Natural killer cell (primary cell): ENCODE measurements around the gene FGF12. TPM values are rescaled to one million over a fixed set of nuclear protein-coding genes. Genes with fewer than 3 reads are reported as not detected.

Source experiments
- ATAC-seq, 3 donors: fragments of 150-1000 bp in 2 of 3; fragments of 200-7000 bp in 1 of 3; cut with Tn5 transposase; 1 replicate in 1 of 3; 2 replicates in 2 of 3; pipeline ENCODE4 v1.10.0; 2021; ENCODE audit warnings: mild to moderate bottlenecking in 2 of 3, moderate library complexity in 2 of 3
- DNase-seq, 2 donors: peaks; one replicate each; pipeline versions ENCODE4 v3.0.0 to v3.0.0-alpha.2; 2013 to 2021; ENCODE audit warnings: mixed read lengths in 1 of 2
- H3K27ac ChIP-seq: one replicate; pipeline ENCODE4 v1.5.1; 2013; ENCODE audit warnings: mild to moderate bottlenecking, low read length
- H3K27me3 ChIP-seq: one replicate; pipeline ENCODE4 v1.6.1; 2013; ENCODE audit warnings: low read length; ENCODE audit not compliant: control insufficient read depth, insufficient read depth
- H3K36me3 ChIP-seq: one replicate; pipeline ENCODE4 v1.6.1; 2013; ENCODE audit warnings: low read length; ENCODE audit not compliant: control insufficient read depth, insufficient read depth
- H3K4me1 ChIP-seq: one replicate; pipeline ENCODE4 v1.6.1; 2013; ENCODE audit warnings: low read length; ENCODE audit not compliant: control insufficient read depth, insufficient read depth
- H3K4me3 ChIP-seq: one replicate; pipeline ENCODE4 v1.5.1; 2013; ENCODE audit warnings: low read length
- H3K9me3 ChIP-seq: one replicate; pipeline ENCODE4 v1.6.1; 2013; ENCODE audit warnings: low read length; ENCODE audit not compliant: control insufficient read depth, insufficient read depth
- H3K27ac Mint-ChIP-seq, 2 donors: one replicate each; pipeline ENCODE4 v1.8.0; 2022; ENCODE audit warnings: mild to moderate bottlenecking in 2 of 2, mixed read lengths in 2 of 2, moderate library complexity in 1 of 2
- H3K27me3 Mint-ChIP-seq, 2 donors: one replicate each; pipeline ENCODE4 v1.8.0; 2022; ENCODE audit warnings: low read depth in 2 of 2, mixed read lengths in 2 of 2
- H3K36me3 Mint-ChIP-seq: one replicate; pipeline ENCODE4 v1.8.0; 2022; ENCODE audit warnings: mixed read lengths
- H3K4me1 Mint-ChIP-seq, 2 donors: one replicate each; pipeline ENCODE4 v1.8.0; 2022; ENCODE audit warnings: mixed read lengths in 2 of 2
- H3K4me3 Mint-ChIP-seq: one replicate; pipeline ENCODE4 v1.8.0; 2022; ENCODE audit warnings: mild to moderate bottlenecking, moderate library complexity, mixed read lengths
- H3K9me3 Mint-ChIP-seq, 2 donors: one replicate each; pipeline ENCODE4 v1.8.0; 2022; ENCODE audit warnings: mixed read lengths in 2 of 2
- CTCF ChIP-seq: fragments of 200-600 bp; IDR thresholded peaks from one replicate; pipeline ENCODE4 v1.8.0; 2022; ENCODE audit warnings: antibody characterized with exemption
- WGBS: methylation state at CpG from one replicate; pipeline ENCODE4 v1.1.7; 2013; ENCODE audit warnings: missing lambda C conversion rate; ENCODE audit not compliant: insufficient coverage; 5-methylcytosine and 5-hydroxymethylcytosine counted together
- intact Hi-C: fragments of 100-400 bp; cut with micrococcal nuclease; formaldehyde crosslinking; loops from one replicate; pipeline ENCODE4 v1.14.2; 2022
- total RNA-seq, 4 donors: library from RNA; stranded (reverse); fragments of 120-200 nt in 1 of 4; gene quantifications; one replicate each; pipeline versions ENCODE4 v1.2.3 to v1.2.4, GENCODE V29; 2013 to 2022

FGF12 gene
- total RNA-seq, 3 donors from 2014 or later (not counting 1 experiment from before 2014, with no cell fraction given), result not detected

- intact Hi-C loops, result no loop called here
- H3K36me3 Mint-ChIP-seq, result no peaks in the 10 kb centered on the region
- no peak overlapping the region for H3K27ac Mint-ChIP-seq
- DNase-seq, result no peak
- no peak for ATAC-seq
- H3K27ac ChIP-seq, result no peak overlapping the region
- no peaks in the 10 kb centered on the region for H3K27me3 ChIP-seq
- H3K4me3 ChIP-seq, result no peak overlapping the region
- no peaks in the 10 kb centered on the region for H3K27me3 Mint-ChIP-seq
- no peaks in the 10 kb centered on the region for H3K9me3 ChIP-seq
- no peaks in the 10 kb centered on the region for H3K4me1 Mint-ChIP-seq
- H3K9me3 Mint-ChIP-seq, result peaks cover 0 to 7% of the 10 kb centered on the region in 2 donors
- no peaks in the 10 kb centered on the region for H3K4me1 ChIP-seq
- H3K4me3 Mint-ChIP-seq, result no peak overlapping the region
- no peaks in the 10 kb centered on the region for H3K36me3 ChIP-seq
- no peak for TF ChIP-seq CTCF
Measured at GRCh38 chr3:192194085-192194484, 533.3 kb downstream of the FGF12 start.

- Histone ChIP-seq H3K27me3 (no peaks in the 10 kb centered on the region), H3K36me3 (no peaks in the 10 kb centered on the region), H3K9me3 (no peaks in the 10 kb centered on the region), H3K4me1 (no peaks in the 10 kb centered on the region), H3K27ac (no peak overlapping the region), H3K4me3 (no peak overlapping the region)
- H3K27ac Mint-ChIP-seq, result no peak overlapping the region
- intact Hi-C loops, result no loop called here
- WGBS, result 31% methylated on average over 7 of the region's 7 CpGs
- DNase-seq, result peak in 1 of 2 donors; percentile 27
- ATAC-seq, result no peak
- no peaks in the 10 kb centered on the region for H3K36me3 Mint-ChIP-seq
- no peaks in the 10 kb centered on the region for H3K4me1 Mint-ChIP-seq
- peaks cover 2 to 4% of the 10 kb centered on the region in 2 donors for H3K9me3 Mint-ChIP-seq
- H3K4me3 Mint-ChIP-seq, result no peak overlapping the region
- TF ChIP-seq CTCF, result peak; percentile 19
- H3K27me3 Mint-ChIP-seq, result no peaks in the 10 kb centered on the region
Measured at GRCh38 chr3:192188218-192188835, 539.0 kb downstream of the FGF12 start.

- DNase-seq (no peak), ATAC-seq (no peak)
- Histone ChIP-seq H3K4me1 (no peaks in the 10 kb centered on the region), H3K27ac (no peak overlapping the region), H3K36me3 (no peaks in the 10 kb centered on the region), H3K9me3 (no peaks in the 10 kb centered on the region), H3K27me3 (no peaks in the 10 kb centered on the region), H3K4me3 (no peak overlapping the region)
- Mint-ChIP-seq H3K4me3 (no peak overlapping the region), H3K9me3 (peaks cover 2 to 4% of the 10 kb centered on the region in 2 donors), H3K4me1 (no peaks in the 10 kb centered on the region), H3K36me3 (no peaks in the 10 kb centered on the region), H3K27me3 (no peaks in the 10 kb centered on the region), H3K27ac (no peak overlapping the region)
- 44% methylated on average over 4 of the region's 4 CpGs for WGBS
- intact Hi-C loops, result no loop called here
- no peak for TF ChIP-seq CTCF
Measured at GRCh38 chr3:192187485-192188051, 539.8 kb downstream of the FGF12 start.

GRCh38 chr3:192186498-192186897 lies 540.8 kb downstream of the FGF12 start:
- Mint-ChIP-seq H3K4me1 (no peaks in the 10 kb centered on the region), H3K27me3 (no peaks in the 10 kb centered on the region), H3K4me3 (no peak overlapping the region), H3K36me3 (no peaks in the 10 kb centered on the region), H3K27ac (no peak overlapping the region), H3K9me3 (peaks cover 2 to 4% of the 10 kb centered on the region in 2 donors)
- no peaks in the 10 kb centered on the region for H3K27me3 ChIP-seq
- ATAC-seq (no peak), DNase-seq (no peak)
- no peaks in the 10 kb centered on the region for H3K36me3 ChIP-seq
- 50% methylated on average over 1 of the region's 3 CpGs for WGBS
- H3K9me3 ChIP-seq, result no peaks in the 10 kb centered on the region
- intact Hi-C loops, result no loop called here
- no peak for TF ChIP-seq CTCF
- H3K27ac ChIP-seq, result no peak overlapping the region
- H3K4me3 ChIP-seq, result no peak overlapping the region
- no peaks in the 10 kb centered on the region for H3K4me1 ChIP-seq
